ENCODE data around the gene LLGL1. TPM values are rescaled to one million over a fixed set of nuclear protein-coding genes. Genes with fewer than 3 reads are reported as not detected.

The LLGL1 gene
- 42.2 and 46.9 TPM in 2 replicates for total RNA-seq

GRCh38 chr17:18225121-18225641 lies at the start of gene LLGL1:
Gene LLGL1, plus strand, starts transcription at chr17:18225635. Its CDS starts 48 bp downstream, at chr17:18225683.

DNA sequence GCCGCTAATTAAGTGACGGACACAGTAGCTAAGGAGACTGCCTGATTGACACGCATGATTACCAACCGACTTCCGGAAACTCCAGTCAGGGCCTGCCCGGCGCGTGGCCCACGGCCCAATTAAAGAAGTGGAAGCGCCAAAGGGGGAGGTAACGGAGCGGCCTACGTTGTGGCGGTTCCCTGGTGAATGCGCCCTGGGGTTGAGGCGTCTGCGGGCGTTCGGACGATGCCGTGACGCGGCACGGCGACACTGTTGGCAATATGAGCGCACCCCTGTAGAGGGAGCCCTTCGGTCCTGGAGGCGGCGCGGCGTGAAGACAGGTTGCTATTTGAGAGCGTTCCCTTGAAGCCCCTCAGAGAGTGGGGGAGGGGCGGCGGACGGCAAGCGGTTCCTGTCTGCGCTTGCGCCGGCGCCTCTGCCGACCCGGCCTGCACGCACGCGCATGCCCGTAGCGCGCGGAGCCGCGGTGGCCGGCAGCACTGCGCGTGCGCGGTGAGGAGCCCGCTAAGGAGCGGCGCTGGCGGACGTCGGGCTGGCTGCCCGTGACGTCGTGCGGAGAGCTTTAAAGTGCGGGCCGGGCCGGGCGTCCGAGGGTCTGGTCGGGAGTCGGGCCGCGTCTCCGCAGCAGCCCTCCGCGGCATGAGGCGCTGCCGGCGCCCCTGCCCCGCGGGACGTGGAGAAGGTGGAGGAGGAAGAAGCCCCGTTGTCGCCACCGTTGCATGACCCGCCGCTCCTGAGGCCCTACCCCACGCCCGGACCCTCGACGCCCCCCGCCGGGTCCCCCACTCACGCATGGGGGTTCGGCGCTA lies 41.9 kb upstream of the LLGL1 start, which contains the start of gene ALKBH5:
Gene ALKBH5, plus strand, starts transcription at position 495 of the 809 bp plus-strand sequence. CDS start 416 bp downstream, outside the sequence.

DNA sequence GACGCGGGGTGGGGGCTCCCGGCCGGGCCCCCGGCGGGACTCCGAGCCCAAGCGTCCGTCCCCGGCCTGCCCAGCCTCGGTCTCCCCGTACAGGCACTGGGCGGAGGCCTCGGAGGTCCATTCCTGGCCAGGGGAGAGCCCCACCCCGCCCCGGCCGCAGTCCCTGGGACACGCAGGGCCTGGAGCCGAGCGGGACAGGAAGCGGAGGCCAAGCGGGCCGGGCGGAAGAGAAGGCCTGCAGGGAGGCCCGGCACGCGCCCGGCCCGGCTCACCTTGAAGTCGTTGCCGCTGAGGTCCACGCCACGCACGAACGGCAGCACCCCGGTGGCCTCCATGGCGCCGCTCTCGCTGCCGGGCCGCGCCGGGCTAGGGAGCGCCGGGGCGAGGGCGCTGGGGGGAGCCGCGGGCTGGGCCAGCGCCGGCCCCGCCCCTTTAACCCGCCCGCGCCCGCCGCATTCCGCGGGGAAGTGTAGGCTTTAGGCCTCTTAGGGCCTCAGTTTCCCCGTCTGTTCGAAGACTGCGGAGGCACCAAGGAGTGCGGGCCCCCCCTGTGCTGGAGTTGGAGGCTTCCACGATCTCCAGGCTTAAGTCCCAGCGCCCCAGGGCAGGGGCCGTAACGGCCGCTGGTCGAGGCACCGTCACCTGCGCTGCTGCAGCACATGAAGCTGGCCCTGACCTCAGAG lies 33.1 kb downstream of the LLGL1 start, which contains the start of gene FLII:
Gene FLII, minus strand, starts transcription at position 383 of the 683 bp plus-strand sequence. Its CDS starts 48 bp downstream, at position 335.

GRCh38 chr17:18260332-18261145 lies 35.1 kb downstream of the LLGL1 start, which contains the start of gene MIEF2:
Gene MIEF2, plus strand, starts transcription at chr17:18260662. Its CDS starts 2,059 bp downstream, at chr17:18262721.

Other genes with a start within 250 kb of the LLGL1 start
- gene ATPAF2, start 186.5 kb upstream of the LLGL1 start, total RNA-seq, result 8.9 and 22.7 TPM in 2 replicates
- gene GID4, start 186.2 kb upstream of the LLGL1 start, total RNA-seq, result 10.3 and 10.9 TPM in 2 replicates
- gene DRG2, start 137.7 kb upstream of the LLGL1 start, total RNA-seq, result 30.1 and 32.1 TPM in 2 replicates
- gene MYO15A, start 116.9 kb upstream of the LLGL1 start, total RNA-seq, result 2.0 and 3.1 TPM in 2 replicates
- gene ALKBH5, start 41.8 kb upstream of the LLGL1 start, total RNA-seq, result 130 and 144 TPM in 2 replicates
- 181 and 190 TPM in 2 replicates for gene FLII, start 33.1 kb downstream of the LLGL1 start, total RNA-seq
- 13.4 and 13.6 TPM in 2 replicates for gene MIEF2, start 35.0 kb downstream of the LLGL1 start, total RNA-seq
- 29.0 and 30.6 TPM in 2 replicates for gene TOP3A, start 89.4 kb downstream of the LLGL1 start, total RNA-seq
- gene SMCR8, start 89.7 kb downstream of the LLGL1 start, total RNA-seq, result 10.7 and 12.1 TPM in 2 replicates
- 7.3 and 8.3 TPM in 2 replicates for gene SHMT1, start 137.9 kb downstream of the LLGL1 start, total RNA-seq
- not detected in 2 replicates for gene EVPLL, start 152.1 kb downstream of the LLGL1 start, total RNA-seq

Measured in cardiac ventricle fibroblast (primary cell).